ENCODE results near the gene DYNLRB2.

DYNLRB2 gene

DNA sequence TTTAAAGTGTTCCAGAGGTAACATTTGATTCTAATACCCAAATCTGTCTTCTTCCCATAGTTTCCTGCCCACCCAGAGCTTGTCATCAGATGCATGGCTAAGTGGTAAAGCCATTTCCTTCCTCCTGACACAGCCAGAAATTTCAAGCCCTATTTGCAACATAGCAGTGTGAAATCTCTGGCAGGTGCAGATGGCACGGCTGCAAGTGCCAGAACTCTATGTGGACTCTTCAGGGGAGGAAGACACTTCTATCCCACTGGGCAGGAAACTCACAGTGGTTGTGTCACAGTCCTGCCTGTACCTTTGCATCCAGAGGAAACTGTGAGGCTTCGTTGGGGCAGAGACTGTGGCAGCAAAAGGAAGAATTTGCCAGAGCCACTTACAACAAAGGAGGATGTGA is 13.2 kb downstream of the DYNLRB2 start:
- DNase-seq = no peak

- no peak for DNase-seq
Measured at GRCh38 chr16:80556481-80556880, 15.7 kb downstream of the DYNLRB2 start.

DNA sequence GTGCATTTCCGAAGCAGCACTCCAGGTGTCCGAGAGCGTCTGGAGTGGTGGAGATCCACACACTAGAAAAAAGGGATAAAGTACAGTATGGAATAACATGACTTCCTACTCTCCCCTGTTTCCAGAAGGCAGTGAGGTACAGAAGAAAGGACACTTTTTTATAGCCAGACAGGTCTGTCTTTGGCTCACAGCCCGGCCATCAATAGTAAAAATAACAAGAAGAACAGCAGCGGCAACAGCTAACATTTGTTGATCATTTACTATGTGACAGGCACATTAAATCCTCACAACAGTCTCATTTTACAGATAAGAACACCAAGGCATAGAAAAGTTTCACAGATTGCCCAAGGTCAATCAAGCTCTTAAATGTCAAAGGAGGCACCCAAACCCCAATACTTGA is 16.2 kb downstream of the DYNLRB2 start:
- no peak for DNase-seq

DNA sequence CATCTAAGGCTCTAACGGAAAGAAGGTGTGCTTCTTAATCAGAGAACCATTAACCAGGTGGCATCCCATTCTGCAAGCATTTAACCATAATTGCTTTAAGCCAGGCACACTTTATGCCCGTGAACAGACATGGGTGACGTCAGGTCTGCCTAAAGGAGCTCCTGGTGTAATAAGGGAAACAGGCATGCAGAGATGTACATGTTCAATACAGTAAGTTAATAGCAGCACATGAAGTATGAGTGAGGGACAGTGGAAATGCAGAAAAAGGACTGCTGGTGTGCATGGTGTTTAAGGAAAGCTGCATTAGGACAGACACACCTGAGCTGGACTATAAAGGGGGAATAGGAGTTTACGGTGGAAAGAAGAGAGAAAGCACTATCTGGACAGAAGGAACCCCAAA is 18.6 kb downstream of the DYNLRB2 start:
- DNase-seq = no peak

DNA sequence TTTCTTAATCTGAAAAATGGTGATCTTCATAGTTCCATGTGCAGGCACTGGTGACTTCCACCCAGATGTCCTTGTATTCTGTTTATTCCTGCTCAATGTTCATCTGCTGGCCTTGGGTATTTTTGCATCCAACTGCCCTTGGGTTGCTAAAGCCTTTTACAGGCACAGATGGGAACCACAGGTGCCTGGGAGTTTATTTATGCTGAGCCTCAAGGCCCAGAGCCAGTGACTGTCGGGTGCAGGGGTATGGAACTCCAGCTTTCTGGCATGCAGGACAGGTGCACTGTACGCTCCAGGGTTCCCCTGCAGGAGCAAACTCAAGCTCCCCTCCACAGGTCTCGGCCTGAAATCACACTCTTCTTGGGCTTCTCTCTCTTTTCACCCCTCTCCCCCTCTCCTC is 22.3 kb downstream of the DYNLRB2 start:
- DNase-seq = no peak

GRCh38 chr16:80564394-80564793 is 23.6 kb downstream of the DYNLRB2 start:
- no peak for DNase-seq

- peak; percentile 76 to 82 for DNase-seq
Measured at GRCh38 chr16:80569440-80570105, 28.8 kb downstream of the DYNLRB2 start.

GRCh38 chr16:80570106-80570478 is 29.3 kb downstream of the DYNLRB2 start:
- DNase-seq = no peak

- DNase-seq = no peak
Measured at GRCh38 chr16:80573700-80574120, 32.9 kb downstream of the DYNLRB2 start.

- DNase-seq = no peak
Measured at GRCh38 chr16:80576343-80576912, 35.6 kb downstream of the DYNLRB2 start.

GRCh38 chr16:80577485-80578280 is 36.9 kb downstream of the DYNLRB2 start:
- DNase-seq = no peak

GRCh38 chr16:80580109-80580832 is 39.5 kb downstream of the DYNLRB2 start:
- DNase-seq = peak; percentile 66 to 69

DNA sequence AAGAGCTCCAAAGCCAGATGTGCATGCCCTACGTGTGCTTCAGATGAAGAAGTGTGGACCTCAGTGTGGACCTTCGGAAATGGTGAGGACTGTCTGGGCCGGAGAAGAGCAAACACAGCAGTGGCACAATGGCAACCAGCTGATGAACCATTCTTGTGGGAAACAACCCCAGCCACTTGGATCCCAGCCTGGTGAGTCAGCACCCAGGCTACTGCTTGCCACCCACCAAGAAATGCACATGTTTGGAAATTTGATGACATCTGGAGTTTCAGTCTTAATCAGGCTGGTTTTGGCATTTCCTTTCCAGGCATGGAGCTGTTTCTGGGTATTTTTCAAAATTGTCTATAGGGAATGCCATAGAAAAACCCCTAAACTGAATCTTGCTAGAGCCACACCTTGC is 42.7 kb downstream of the DYNLRB2 start:
- DNase-seq = peak; percentile 59 to 68

- DNase-seq = no peak
Measured at GRCh38 chr16:80585764-80586163, 45.0 kb downstream of the DYNLRB2 start.

- no peak for DNase-seq
Measured at GRCh38 chr16:80586476-80586875, 45.7 kb downstream of the DYNLRB2 start.

- DNase-seq = no peak
Measured at GRCh38 chr16:80587071-80587470, 46.3 kb downstream of the DYNLRB2 start.

GRCh38 chr16:80591071-80591915 is 50.5 kb downstream of the DYNLRB2 start:
- peak; percentile 13 to 27 for DNase-seq

DNA sequence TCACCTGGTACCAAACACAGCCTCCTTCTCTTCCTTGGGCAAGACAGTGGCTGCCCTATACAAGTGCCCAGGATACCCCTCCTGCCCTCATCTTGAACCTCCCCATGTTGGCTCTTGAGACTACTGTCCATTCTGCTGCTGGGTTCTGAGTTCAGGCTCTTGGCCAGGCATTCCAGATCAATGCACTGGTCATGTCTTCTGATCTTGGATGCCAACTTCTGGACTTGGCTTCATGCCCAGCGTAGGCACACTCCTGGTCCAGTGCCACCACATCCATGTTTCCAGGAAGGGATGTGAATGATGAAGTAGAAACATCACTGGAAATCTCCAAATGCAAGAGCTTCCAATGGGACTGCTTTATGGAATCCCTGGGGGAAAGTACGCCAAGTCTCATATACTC is 51.5 kb downstream of the DYNLRB2 start:
- DNase-seq = no peak

GRCh38 chr16:80594756-80595155 is 54.0 kb downstream of the DYNLRB2 start:
- no peak for DNase-seq

DNA sequence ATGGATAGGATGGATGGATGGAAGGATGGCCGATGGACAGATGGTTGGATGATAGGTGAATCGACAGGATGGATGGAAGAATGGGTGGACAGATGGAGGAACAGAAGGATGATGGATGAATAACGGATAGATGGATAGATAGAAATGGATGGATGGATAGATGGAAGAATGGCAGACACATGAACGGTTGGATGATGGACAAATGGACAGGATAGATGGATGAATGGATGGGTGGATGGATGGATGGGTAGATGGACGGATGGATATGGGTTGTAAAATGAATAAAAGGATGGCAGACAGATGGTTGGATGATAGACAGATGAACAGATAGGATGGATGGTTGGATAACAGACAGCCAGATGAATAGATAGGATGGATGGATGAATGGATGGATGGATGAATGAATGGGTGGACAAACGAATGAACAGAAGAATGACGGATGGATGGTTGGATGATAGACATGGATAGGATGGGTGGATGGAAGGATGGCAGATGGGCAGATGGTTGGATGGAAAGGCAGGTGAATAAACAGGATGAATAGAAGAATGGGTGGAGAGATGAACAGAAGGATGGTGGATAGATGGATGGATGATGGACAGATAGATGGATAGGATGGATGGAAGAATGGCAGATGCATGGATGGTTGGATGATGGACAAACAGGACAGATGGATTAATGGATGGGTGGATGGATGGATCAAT is 55.9 kb downstream of the DYNLRB2 start:
- no peak for DNase-seq

GRCh38 chr16:80599466-80599865 is 58.7 kb downstream of the DYNLRB2 start:
- no peak for DNase-seq
